Smooth muscle cell (in vitro differentiated cells): ENCODE measurements around the gene ITGA11. TPM values are rescaled to one million over a fixed set of nuclear protein-coding genes. Genes with fewer than 3 reads are reported as not detected.
A peak's percentile ranks its signal among the peaks of the same experiment; 100 is the strongest.

Experiments
- DNase-seq: peaks from one replicate; lab custom pipeline; 2025; ENCODE audit not compliant: unreplicated experiment; lab: John Stamatoyannopoulos, UW
- H2AFZ ChIP-seq: fragments of 200-600 bp; sonication (generic); 2 replicates; pipeline ENCODE4 v1.6.0; 2016; ENCODE audit warnings: antibody characterized with exemption, low read depth, mild to moderate bottlenecking
- H3F3A ChIP-seq: fragments of 200-600 bp; sonication (generic); 2 replicates; pipeline ENCODE4 v1.6.0; 2017; ENCODE audit warnings: antibody characterized with exemption, low read depth
- H3K27ac ChIP-seq: fragments of 200-600 bp; sonication (generic); 2 replicates; pipeline ENCODE4 v1.5.1; 2016; ENCODE audit warnings: low read depth, mild to moderate bottlenecking
- H3K27me3 ChIP-seq: fragments of 200-600 bp; sonication (generic); 2 replicates; pipeline ENCODE4 v1.6.1; 2016; ENCODE audit warnings: low read depth, mild to moderate bottlenecking
- H3K36me3 ChIP-seq: fragments of 200-600 bp; sonication (generic); 2 replicates; pipeline ENCODE4 v1.5.1; 2016; ENCODE audit warnings: low read depth
- H3K4me1 ChIP-seq: fragments of 200-600 bp; sonication (generic); 2 replicates; pipeline ENCODE4 v1.5.1; 2016; ENCODE audit warnings: low read depth
- H3K4me2 ChIP-seq: fragments of 200-600 bp; sonication (generic); 2 replicates; pipeline ENCODE4 v1.6.0; 2016; ENCODE audit warnings: mild to moderate bottlenecking
- H3K4me3 ChIP-seq: fragments of 200-600 bp; sonication (generic); 2 replicates; pipeline ENCODE4 v1.5.1; 2016; ENCODE audit warnings: mild to moderate bottlenecking
- H3K79me2 ChIP-seq: fragments of 200-600 bp; sonication (generic); 2 replicates; pipeline ENCODE4 v1.6.0; 2016; ENCODE audit warnings: low read depth, mild to moderate bottlenecking
- H3K9ac ChIP-seq: fragments of 200-600 bp; sonication (generic); 2 replicates; pipeline ENCODE4 v1.6.0; 2016; ENCODE audit warnings: low read depth
- H3K9me3 ChIP-seq: fragments of 200-600 bp; sonication (generic); replicated peaks from 2 replicates; pipeline ENCODE4 v1.5.1; 2016; ENCODE audit warnings: low read depth
- H4K20me1 ChIP-seq: fragments of 200-600 bp; sonication (generic); 2 replicates; pipeline ENCODE4 v1.6.0; 2016; ENCODE audit warnings: low read depth
- CTCF ChIP-seq: fragments of 200-600 bp; sonication (generic); IDR thresholded peaks from 2 replicates; pipeline ENCODE4 v1.5.1; 2017; ENCODE audit warnings: borderline replicate concordance, mild to moderate bottlenecking, antibody characterized with exemption; ENCODE audit not compliant: insufficient read depth, poor library complexity, severe bottlenecking
- WGBS: methylation state at CpG from one replicate; pipeline ENCODE4 v1.1.7; 2016; ENCODE audit warnings: low lambda C conversion rate; 5-methylcytosine and 5-hydroxymethylcytosine counted together
- polyA plus RNA-seq: library from polyadenylated mRNA; unstranded; fragments of >200 nt; fragmentation: Nextera tagmentation; extraction: Ambion mirVana; gene quantifications from 2 replicates; pipeline ENCODE4 v1.2.1, GENCODE V29; 2016
- total RNA-seq: library from RNA; depleted of rRNA; stranded (reverse); fragments of >200 nt; gene quantifications from 2 replicates; pipeline ENCODE4 v1.2.3, GENCODE V29; 2014

The ITGA11 gene
- total and polyA plus RNA-seq, 2 experiments from 2014 or later, result 87.8 to 133 TPM

DNA sequence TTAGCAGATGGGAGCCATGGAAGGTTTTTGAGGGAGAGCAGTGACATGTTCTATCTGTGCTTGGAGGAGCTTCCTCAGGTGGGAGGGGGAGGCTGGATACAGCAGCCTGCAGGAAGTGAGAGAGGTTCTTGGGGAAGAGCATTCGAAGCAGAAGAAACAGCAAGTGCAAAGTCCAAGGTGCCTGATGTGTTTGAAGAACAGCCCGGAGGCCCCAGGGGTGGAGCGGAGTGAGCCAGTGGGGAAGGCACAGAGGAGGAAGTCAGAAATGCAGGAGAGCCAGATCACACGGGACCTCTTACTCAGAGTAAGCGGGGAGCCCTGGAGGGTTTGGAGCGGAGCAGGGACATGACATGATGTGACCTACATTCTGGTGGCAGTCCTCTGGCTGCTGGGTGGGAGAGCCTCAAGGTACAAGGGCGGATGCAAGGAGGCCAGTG, 10.8 kb downstream of the ITGA11 start:
- H3K4me2 ChIP-seq, result peak overlapping the region; percentile 51
- peaks cover 13% of the 10 kb centered on the region for H3F3A ChIP-seq
- WGBS, result 60% methylated on average over 7 of the region's 7 CpGs
- no peaks in the 10 kb centered on the region for H3K27me3 ChIP-seq
- H3K9me3 ChIP-seq, result no peaks in the 10 kb centered on the region
- H2AFZ ChIP-seq, result no peak overlapping the region
- no peak overlapping the region for H3K9ac ChIP-seq
- TF ChIP-seq CTCF, result no peak
- no peaks in the 10 kb centered on the region for H3K36me3 ChIP-seq
- H3K79me2 ChIP-seq, result peaks cover 40% of the 10 kb centered on the region
- H3K4me3 ChIP-seq, result no peak overlapping the region
- H3K4me1 ChIP-seq, result peaks cover 32% of the 10 kb centered on the region
- H4K20me1 ChIP-seq, result peaks cover 46% of the 10 kb centered on the region
- peak overlapping the region; percentile 72 for H3K27ac ChIP-seq
- no peak for DNase-seq

- peak overlapping the region; percentile 63 for H3K4me2 ChIP-seq
- H4K20me1 ChIP-seq, result peaks cover 53% of the 10 kb centered on the region
- WGBS, result 67% methylated on average over 4 of the region's 4 CpGs
Observed at GRCh38 chr15:68420186-68420684, 11.7 kb downstream of the ITGA11 start.

GRCh38 chr15:68419301-68420175, 12.4 kb downstream of the ITGA11 start:
- Histone ChIP-seq H2AFZ (no peak overlapping the region), H3K4me2 (peak overlapping the region; percentile 33), H3F3A (peaks cover 9% of the 10 kb centered on the region), H3K79me2 (peaks cover 44% of the 10 kb centered on the region), H3K36me3 (no peaks in the 10 kb centered on the region), H4K20me1 (peaks cover 54% of the 10 kb centered on the region), H3K9ac (no peak overlapping the region), H3K27me3 (no peaks in the 10 kb centered on the region), H3K4me1 (peaks cover 32% of the 10 kb centered on the region), H3K9me3 (no peaks in the 10 kb centered on the region), H3K4me3 (no peak overlapping the region), H3K27ac (peak overlapping the region; percentile 56)
- DNase-seq, result no peak
- no peak for TF ChIP-seq CTCF
- WGBS, result 83% methylated on average over 5 of the region's 5 CpGs

More at GRCh38 chr15:68420186-68420684, 11.7 kb downstream of the ITGA11 start:
- no peak overlapping the region for H3K9ac ChIP-seq
- H3K4me1 ChIP-seq, result peaks cover 32% of the 10 kb centered on the region
- peaks cover 10% of the 10 kb centered on the region for H3F3A ChIP-seq
- H3K9me3 ChIP-seq, result no peaks in the 10 kb centered on the region
- peak overlapping the region; percentile 63 for H3K27ac ChIP-seq
- no peak overlapping the region for H3K4me3 ChIP-seq
- H3K36me3 ChIP-seq, result no peaks in the 10 kb centered on the region
- peaks cover 44% of the 10 kb centered on the region for H3K79me2 ChIP-seq
- TF ChIP-seq CTCF, result no peak
- H3K27me3 ChIP-seq, result no peaks in the 10 kb centered on the region
- DNase-seq, result no peak
- no peak overlapping the region for H2AFZ ChIP-seq
